ENCODE results near the gene XRCC5.

- TF ChIP-seq CTCF (IDR thresholded peaks at IDR 0.05): no peak
- TF ChIP-seq POLR2A (IDR thresholded peaks at IDR 0.05): no peak
Measured at GRCh38 chr2:216069028-216069427, 40.1 kb upstream of the XRCC5 start.

Measured in testis (tissue), 2 donors.